NAMALWA (cell line): ENCODE results near the gene KANK4.
"Not testable (repeated sequence)": the region's sequence is repeated elsewhere in the genome, so short reads cannot be mapped to it uniquely, and the experiment has no call there.

Experiments
- DNase-seq: peaks from one replicate; pipeline ENCODE4 v3.0.0-alpha.2; 2015; ENCODE audit warnings: low spot score

The KANK4 gene

DNA sequence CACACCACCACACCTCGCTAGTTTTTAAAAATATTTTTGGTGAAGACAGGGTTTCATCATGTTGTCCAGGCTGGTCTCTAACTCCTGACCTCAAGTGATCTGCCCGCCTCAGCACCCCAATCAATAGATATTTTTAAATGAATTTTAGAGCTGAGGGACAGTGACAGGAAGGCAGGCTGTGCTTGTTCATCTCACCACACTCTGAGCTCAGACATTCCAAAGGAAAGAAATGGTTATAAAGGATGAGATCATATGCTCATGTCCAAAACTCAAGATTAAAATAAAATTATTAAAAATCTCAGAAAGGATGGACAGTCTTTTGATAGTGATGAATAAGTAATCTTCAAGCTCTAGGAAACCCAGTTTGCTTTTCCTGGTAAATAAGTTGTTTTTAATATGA is 83.7 kb downstream of the KANK4 start:
- no peak for DNase-seq

DNA sequence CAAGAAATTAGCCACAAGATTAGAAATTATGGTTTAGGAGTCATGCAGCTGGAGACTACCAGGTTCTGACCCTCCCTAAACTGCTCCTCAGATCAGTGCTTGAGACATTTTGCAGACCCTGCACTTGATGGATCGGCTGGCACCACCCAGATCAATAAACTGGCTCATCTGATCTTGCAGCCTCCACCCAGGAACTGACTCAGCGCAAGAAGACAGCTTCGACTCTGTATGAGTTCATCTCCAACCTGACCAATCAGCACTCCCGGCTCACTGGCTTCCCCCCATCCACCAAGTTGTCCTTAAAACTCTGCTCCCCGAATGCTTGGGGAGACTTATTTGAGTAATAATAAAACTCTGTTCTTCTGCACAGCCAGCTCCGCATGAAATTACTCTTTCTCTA is 84.5 kb downstream of the KANK4 start:
- no peak for DNase-seq

DNA sequence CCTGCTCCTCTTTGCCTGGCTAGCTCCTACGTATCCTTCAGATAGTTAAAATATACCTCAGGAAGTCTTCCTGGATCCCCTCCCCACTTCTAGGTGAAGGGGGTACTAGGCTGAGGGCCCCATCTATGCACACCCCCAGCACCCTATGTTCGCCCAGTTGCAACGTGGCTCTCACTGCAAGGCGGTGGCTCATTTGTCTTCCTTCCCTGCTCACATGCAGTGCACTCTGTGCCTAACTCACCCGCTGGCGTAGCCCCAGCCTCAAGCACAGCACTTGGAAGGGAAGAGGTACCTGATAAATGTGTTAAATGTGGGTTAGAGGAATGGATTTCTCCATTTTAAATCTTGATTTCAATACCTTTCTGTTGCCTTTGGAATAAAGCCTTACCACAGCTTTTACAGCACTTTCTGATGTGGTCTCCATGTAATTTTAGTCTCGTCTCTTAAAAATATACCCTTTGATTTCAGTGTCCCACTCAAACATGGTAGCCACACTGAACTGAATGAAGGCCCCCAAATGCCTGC is 85.2 kb downstream of the KANK4 start:
- DNase-seq, result no peak

DNA sequence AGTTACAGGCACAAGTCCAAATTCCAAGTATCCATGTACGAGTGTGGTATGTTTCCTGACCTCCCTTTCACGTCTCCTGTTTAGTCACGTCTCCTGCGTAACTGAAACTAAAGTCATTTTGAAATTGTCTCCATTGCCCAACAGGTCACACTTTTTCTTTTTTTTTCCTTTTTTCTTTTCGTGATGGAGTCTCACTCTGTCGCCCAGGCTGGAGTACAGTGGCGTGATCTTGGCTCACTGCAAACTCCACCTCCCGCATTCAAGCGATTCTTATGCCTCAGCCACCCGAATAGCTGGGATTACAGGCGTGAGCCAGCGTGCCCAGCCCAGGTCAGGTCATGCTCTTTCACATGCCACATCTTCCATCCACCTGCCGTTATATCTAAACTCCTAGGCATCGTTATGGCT is 86.4 kb downstream of the KANK4 start:
- DNase-seq, result no peak

DNA sequence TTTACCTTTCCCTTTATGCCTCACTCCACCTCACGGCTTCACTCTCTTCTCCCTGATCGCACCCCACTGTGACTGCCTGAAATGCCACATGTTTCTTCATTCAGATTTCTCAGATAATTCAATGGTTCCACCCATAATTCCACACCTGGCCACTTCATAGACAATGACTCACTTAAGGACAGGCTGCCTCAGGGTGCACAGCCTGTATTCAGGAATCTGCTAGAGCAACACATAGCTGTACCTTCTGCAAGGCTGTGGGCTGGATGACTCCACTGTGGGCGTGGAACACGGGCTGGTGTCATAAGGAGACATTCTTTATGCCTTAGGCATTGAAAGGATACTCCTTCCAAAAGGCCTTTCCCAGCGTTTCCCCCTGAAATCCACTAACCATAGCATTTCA is 88.5 kb downstream of the KANK4 start:
- DNase-seq, result no peak

DNA sequence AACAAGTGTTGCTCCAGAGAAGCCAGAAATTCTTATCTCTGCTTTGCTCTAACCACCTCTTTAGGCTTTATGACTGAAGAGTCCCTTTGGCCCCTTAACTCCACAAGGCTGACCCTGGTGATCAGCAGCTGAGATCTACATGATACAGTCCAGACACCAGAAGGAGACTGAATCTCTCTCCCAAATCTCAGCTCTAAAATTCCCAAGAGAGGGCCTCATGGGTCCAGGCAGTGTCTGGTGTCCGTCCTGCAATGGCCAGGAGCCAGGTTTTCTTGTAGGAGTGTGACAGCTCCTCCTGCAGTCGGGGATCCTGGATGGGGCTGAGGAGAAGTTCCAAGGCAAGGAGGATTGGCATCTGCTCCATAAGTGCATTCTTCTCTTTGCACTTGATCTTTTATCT is 89.3 kb downstream of the KANK4 start:
- no peak for DNase-seq

GRCh38 chr1:62229468-62229867 is 89.8 kb downstream of the KANK4 start:
- DNase-seq, result no peak

GRCh38 chr1:62228883-62229187 is 90.4 kb downstream of the KANK4 start:
- DNase-seq, result no peak

DNA sequence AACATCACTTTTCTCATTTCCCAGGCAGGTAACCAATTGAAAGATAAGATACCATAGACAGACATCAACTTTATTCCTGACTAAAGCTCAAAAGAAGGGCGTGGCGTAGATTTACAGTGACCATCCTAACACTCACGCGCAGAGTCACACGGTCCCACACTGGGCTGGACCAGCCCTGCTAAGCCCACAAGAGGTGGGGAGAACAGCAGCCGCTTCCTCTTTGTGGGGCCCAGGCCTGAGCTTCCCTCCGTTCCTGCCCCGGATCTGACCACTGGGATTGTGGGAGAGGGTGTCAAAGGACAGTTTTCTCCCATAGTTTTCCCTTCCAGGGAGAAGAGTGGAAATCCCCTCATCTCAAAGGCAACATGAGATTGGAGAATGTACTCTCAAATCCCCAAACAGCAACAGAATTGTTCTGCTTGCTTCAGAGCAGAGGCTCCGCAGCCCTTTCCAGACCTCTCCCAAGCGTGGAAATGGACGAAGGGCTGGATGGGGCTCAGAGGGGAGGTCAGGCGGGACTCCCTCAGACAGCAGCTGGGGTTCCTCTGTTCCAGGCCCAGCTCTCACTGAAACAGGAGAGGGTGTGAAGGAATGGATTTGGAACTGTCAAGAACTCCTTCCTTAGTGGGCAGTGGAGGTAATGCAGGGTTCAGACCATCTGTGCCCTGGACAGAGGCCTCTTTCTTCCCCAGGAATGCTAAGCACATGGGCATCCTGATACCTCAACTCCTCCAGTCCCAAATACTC is 90.9 kb downstream of the KANK4 start:
- DNase-seq, result no peak

GRCh38 chr1:62227496-62227895 is 91.7 kb downstream of the KANK4 start:
- no peak for DNase-seq

DNA sequence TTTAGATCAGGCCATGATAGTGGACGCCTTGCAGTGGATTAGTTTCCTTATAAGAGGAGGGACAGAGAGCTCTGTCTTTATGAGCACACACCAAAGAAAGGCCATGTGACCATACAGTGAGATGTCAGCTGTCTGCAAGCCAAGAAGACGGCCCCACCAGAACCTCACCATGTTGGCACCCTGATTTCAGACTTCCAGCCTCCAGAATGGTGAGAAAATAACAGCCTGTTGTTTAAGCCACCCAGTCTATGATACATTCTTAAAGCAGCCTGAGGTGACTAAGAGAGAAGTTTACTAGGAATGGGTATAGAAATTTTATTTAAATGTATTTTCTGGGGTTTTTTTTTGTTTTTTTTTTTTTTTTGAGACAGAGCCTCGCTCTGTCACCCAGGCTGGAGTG is 95.1 kb downstream of the KANK4 start:
- no peak for DNase-seq

- DNase-seq, result no peak
These were observed 96.9 kb downstream of the KANK4 start for GRCh38 chr1:62222321-62222720.

DNA sequence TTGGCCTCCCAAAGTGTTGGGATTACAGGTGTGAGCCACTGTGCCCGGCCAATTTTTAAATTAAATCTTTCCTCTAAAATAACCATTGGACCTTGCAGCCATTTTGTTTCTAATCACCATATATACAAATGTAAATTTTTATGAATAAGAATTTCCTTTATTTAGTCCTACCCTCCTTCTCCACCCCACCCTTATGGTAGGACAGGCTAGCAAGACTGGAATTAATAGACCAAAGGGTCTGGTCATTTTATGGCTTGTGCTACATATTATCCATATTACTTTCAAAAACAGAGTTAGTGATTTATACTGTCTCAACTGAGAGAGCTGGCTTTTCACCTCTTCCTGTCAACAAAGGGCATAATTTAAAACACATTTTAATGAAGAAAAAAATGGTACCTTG is 98.1 kb downstream of the KANK4 start:
- no peak for DNase-seq

DNA sequence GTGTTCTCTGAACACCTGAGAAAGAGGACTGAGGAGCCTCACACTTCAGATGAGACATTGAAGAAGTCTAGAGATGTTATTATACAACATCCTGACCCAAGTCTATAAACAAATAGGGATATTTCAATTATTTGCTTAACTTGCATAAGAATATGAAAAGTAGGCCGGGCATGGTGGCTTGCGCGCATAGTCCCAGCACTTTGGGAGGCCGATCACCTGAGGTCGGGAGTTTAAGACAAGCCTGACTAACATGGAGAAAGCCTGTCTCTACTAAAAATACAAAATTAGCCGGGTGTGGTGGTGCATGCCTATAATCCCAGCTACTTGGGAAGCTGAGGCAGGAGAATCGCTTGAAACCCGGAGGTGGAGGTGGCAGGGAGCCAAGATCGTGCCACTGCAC is 98.8 kb downstream of the KANK4 start:
- DNase-seq, result not testable (repeated sequence)

GRCh38 chr1:62218604-62219003 is 100.6 kb downstream of the KANK4 start:
- DNase-seq, result no peak

GRCh38 chr1:62213075-62213914 is 105.9 kb downstream of the KANK4 start:
- DNase-seq, result no peak

GRCh38 chr1:62212411-62212810 is 106.8 kb downstream of the KANK4 start:
- no peak for DNase-seq

DNA sequence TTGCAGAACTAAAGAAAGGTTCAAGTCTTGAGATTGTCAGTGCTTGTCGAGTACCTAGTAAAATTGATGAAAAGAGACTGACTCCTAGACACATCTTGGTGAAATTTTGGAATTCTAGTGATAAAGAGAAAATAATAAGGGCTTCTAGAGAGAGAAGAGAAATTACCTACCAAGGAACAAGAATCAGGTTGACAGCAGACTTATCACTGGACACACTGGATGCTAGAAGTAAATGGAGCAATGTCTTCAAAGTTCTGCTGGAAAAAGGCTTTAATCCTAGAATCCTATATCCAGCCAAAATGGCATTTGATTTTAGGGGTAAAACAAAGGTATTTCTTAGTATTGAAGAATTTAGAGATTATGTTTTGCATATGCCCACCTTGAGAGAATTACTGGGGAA is 108.3 kb downstream of the KANK4 start:
- no peak for DNase-seq

DNA sequence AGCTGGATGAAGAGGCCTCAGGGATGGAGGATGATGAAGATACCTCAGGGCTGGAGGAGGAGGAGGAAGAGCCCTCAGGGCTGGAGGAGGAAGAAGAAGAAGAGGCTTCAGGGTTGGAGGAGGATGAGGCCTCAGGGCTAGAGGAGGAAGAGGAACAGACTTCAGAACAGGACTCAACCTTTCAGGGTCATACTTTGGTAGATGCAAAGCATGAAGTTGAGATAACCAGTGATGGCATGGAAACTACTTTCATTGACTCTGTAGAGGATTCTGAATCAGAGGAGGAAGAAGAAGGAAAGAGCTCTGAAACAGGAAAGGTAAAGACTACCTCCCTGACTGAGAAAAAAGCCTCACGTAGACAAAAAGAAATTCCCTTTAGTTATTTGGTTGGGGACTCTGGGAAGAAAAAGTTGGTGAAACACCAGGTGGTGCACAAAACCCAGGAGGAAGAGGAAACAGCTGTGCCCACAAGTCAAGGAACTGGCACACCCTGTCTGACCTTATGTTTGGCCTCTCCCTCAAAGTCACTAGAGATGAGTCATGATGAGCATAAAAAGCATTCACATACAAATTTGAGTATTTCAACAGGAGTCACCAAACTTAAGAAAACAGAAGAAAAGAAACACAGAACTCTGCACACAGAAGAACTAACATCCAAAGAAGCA is 109.2 kb downstream of the KANK4 start:
- DNase-seq, result no peak

DNA sequence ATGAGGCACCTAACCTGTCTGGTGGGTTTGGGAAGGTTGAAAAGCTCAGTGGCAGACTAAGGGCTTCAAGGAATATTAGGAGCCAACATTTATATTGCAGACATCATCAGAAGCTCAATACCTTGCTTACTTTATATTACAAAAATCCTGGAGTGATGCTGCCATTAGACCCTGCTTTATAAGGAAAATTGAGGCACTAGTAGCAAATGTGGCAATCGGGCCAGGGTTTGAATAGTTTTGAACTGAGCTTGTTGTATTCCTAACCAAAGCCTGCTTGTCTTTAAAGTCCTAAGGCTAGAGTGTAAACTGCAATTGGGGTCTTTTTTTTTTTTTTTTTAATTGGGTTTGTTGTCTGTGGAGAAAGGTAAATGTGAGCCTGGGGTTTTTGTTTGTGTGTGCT is 110.3 kb downstream of the KANK4 start:
- DNase-seq, result no peak

DNA sequence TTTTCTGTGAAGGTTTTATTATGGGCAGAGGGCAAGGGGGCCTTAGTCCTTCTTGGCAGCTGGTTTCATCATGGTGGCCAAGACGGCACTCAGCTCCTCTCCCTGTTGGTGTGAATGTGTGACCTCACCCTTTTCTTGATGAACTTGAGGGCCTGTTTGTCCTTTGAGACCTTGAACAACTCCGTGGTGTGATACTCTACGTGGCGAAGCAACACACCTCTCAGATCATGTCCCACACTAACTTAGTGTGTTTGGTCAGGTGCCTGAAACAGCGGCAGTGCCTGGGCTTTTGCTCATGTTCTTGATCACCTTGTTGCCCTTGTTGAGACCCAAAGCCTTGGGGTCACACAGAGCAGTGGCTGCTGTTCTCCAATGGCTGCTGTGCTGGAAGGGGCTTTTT is 111.1 kb downstream of the KANK4 start:
- DNase-seq, result no peak

- DNase-seq, result no peak
These were observed 112.0 kb downstream of the KANK4 start for GRCh38 chr1:62207187-62207586.

DNA sequence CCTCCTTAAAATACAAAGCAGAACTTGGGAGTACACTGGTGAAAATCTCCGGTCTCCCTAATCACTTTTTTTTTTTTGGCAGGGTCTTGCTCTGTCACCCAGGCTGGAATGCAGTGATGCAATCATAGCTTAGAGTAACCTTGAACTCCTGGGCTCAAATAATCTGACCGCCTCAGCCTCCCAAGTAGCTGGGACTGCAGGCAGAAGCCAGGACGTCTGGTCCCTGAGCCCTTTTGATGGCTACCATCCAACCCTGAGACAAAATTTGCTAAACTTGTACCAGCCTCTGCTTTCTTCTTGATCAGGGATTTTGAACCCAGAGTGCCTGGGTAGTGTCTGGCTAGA is 120.5 kb downstream of the KANK4 start:
- DNase-seq, result no peak
